ENCODE results near the gene GID4.

GID4 gene

GRCh38 chr17:18040261-18040858 is 1.2 kb downstream of the GID4 start:
- in situ Hi-C loops (cut with MboI; ENCODE audit: low pct_unique_long_range_greater_than_20kb, low sequenced_read_pairs, unreplicated experiment), result no loop called here
- no peak for TF ChIP-seq CTCF (IDR thresholded peaks at IDR 0.05; ENCODE audit: extremely low read depth, insufficient read depth, missing control alignments)
- no peak for DNase-seq (ENCODE audit: low spot score)

GRCh38 chr17:18041776-18042175 is 2.6 kb downstream of the GID4 start:
- no peak for TF ChIP-seq CTCF (IDR thresholded peaks at IDR 0.05; ENCODE audit: extremely low read depth, insufficient read depth, missing control alignments)
- no peak for DNase-seq (ENCODE audit: low spot score)
- in situ Hi-C loops (cut with MboI; ENCODE audit: low pct_unique_long_range_greater_than_20kb, low sequenced_read_pairs, unreplicated experiment), result no loop called here

- in situ Hi-C loops (cut with MboI; ENCODE audit: low pct_unique_long_range_greater_than_20kb, low sequenced_read_pairs, unreplicated experiment), result no loop called here
- no peak for DNase-seq (ENCODE audit: low spot score)
- no peak for TF ChIP-seq CTCF (IDR thresholded peaks at IDR 0.05; ENCODE audit: extremely low read depth, insufficient read depth, missing control alignments)
Measured at GRCh38 chr17:18042983-18043382, 3.8 kb downstream of the GID4 start.

GRCh38 chr17:18043491-18043890 is 4.3 kb downstream of the GID4 start:
- in situ Hi-C loops (cut with MboI; ENCODE audit: low pct_unique_long_range_greater_than_20kb, low sequenced_read_pairs, unreplicated experiment), result no loop called here
- peak; percentile 28 for TF ChIP-seq CTCF (IDR thresholded peaks at IDR 0.05; ENCODE audit: extremely low read depth, insufficient read depth, missing control alignments)
- no peak for DNase-seq (ENCODE audit: low spot score)

- DNase-seq (ENCODE audit: low spot score), result no peak
- no peak for TF ChIP-seq CTCF (IDR thresholded peaks at IDR 0.05; ENCODE audit: extremely low read depth, insufficient read depth, missing control alignments)
- in situ Hi-C loops (cut with MboI; ENCODE audit: low pct_unique_long_range_greater_than_20kb, low sequenced_read_pairs, unreplicated experiment), result no loop called here
Measured at GRCh38 chr17:18044609-18045008, 5.4 kb downstream of the GID4 start.

- in situ Hi-C loops (cut with MboI; ENCODE audit: low pct_unique_long_range_greater_than_20kb, low sequenced_read_pairs, unreplicated experiment), result no loop called here
- no peak for TF ChIP-seq CTCF (IDR thresholded peaks at IDR 0.05; ENCODE audit: extremely low read depth, insufficient read depth, missing control alignments)
- DNase-seq (ENCODE audit: low spot score), result no peak
Measured at GRCh38 chr17:18045691-18046350, 6.6 kb downstream of the GID4 start.
